Activated T-cell treated with anti-CD3 and anti-CD28 coated beads, Interleukin-2, amount 50 U/mL, for 1 hour (primary cell): ENCODE measurements around the gene SRSF3.
A peak's percentile ranks its signal among the peaks of the same experiment; 100 is the strongest.
"Not testable (repeated sequence)": the region's sequence is repeated elsewhere in the genome, so short reads cannot be mapped to it uniquely, and the experiment has no call there.

Experiments
- DNase-seq: peaks from one replicate; pipeline ENCODE4 v3.0.0-alpha.2; 2020

SRSF3 gene

DNA sequence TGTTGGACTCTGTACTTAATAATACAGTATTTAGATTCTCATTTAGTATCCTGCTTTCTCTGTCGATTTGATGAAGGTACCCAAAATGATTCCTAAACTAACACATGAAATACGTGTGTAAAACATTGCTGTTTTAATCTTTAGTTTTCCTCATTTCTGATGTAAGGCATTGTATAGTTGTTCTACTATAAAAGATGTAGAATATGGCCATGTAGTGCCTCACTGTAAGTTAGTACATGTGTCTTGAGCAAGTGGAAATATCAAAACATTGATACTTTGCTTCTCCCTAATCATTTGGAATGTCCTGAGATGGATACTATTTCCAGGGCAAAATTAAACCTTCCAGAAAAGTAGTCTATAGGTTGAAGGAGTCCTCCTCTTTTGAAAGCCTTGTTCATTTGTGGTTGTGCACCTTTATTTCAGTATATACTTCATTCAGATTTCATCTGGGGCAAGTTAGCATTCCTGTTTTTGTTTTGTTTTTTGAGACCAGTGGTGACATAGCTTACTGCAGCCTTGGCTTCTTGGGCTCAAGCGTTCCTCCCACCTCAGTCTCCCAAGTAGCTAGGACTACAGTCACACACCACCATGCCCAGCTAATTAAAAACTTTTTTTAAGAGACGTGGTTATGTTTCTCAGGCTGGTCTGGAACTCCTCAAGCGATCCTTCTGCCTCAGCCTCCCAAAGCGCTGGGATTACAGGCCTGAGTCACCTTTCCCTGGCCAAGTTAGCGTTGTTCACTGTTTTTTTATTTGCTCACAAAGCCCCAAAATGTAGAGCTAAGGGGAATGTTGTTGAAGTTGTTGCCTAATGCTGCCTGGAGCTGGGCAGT is 11.6 kb downstream of the SRSF3 start:
- DNase-seq, result no peak

DNA sequence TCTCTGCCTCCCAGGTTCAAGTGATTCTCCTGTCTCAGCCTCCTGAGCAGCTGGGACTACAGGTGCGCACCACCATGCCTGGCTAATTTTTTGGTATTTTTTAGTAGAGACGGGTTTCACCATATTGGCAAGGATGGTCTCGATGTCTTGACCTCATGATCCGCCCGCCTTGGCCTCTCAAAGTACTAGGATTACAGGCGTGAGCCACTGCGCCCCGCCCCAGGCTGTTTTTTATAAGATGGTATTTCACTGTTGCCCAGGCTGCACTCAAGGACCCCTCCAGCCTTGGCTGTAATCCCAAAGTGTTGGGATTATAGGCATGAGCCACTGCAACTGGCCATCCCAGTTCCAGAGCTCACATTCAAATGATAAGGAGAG is 13.1 kb downstream of the SRSF3 start:
- DNase-seq, result not testable (repeated sequence)

- DNase-seq, result no peak
Measured at GRCh38 chr6:36607683-36608386, 13.7 kb downstream of the SRSF3 start.

DNA sequence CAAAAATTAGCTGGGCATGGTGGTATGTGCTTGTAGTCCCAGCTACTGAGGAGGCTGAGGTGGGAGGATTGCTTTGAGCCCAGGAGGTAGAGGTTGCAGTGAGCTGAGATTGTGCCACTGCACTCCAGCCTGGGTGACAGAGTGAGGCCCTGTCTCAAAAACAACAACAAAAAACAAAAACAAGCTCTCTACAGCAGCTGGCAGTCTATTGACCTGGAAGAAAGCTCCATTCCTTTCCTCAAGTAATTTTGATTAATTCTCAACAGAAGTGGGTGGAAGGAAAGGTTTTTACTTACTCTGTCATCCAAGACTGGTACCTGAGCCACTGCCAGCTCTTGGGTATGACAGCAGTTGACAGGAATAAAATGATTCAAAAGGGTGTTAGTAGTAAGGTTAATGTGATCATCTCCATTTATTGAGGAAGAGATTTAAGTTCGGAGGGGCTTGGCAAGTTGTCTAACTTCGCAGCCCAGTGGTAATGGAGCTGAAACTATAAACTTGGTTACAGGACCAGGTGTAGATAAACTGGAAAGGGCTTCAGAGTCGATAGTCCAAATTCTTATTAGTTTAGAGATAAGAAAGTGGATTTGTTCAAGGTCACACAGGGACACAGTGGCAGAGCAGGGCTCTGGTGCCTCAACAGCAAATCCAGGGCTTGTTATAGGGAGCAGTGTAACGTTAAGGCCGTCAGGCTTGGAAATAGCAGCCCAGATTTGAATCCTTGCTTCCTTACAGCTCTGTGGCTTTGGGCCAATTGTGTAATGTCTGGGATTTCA is 14.8 kb downstream of the SRSF3 start:
- no peak for DNase-seq

DNA sequence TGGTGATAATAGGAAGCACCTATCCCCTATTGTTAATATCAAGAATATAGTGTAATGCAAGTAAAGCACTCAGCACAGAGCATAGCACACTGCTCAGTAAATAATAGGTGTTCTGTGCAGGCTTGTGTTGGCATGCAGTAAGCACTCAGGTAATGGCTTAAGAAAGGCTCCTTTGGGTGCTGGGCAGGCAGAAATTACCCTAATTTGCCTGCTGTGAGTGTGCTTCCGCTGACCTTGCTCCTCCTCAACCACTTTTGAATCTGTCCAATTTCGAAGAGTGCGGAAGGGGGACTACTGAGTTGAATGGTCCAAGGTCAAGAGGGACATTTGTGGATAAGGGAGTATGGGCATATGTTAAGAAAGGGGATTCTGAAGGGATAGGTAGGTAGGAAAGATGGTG is 15.4 kb downstream of the SRSF3 start:
- DNase-seq, result no peak

DNA sequence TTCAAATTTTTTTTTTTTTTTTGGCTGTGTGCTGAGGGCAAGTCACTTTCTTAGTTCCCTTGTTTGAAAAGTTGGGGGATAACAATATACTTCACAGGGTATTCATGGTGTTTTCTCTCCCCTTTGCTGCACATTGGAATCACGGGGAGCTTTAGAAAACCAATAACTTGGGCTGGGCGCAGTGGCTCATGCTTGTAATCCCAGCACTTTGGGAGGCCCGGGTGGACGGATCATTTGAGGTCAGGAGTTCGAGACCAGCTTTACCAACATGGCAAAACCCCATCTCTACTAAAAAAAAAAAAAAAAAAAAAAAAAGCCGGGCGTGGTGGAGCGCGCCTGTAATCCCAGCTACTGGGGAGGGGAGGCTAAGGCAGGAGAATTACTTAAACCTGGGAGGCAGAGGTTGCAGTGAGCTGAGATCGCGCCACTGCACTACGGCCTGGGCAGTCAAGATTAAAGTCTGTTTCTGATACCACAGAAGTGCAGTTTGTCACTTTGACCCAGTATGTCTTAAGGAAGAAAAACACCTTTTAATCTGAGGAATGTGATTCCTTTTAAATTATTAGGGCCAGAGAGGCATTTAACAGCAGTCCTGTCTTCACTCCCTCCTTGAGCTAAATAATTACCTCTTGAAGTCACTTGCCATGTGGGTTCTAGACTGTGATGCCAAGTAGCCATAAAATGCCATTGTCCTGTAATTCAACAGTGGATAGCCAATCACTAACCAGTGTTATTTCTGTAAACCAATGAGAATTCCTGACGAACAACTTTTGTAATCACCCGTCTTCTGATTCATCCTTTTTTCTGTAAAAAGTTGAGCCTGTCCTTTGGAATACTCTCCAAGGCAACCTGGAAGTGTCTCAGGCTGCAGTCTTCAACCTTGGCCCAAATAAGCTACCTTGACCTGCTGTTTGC is 16.1 kb downstream of the SRSF3 start:
- no peak for DNase-seq

DNA sequence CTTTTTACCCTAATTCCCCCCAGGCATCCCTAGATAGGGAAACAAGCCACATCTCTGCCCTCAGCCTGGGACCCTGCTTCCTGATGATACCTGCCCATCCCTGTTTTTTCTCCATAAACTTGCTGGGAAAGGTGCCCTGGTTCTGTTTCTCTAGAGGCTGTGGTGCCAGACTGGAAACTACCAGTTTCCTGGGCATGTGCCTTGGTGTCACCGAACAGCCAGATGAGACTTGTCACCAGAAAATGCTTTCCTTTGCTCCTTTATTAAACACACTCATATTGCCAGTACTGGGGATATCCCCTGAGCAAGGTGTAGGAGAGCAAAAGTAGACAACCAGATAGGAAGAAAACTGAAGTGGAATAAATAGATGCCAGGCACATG is 16.8 kb downstream of the SRSF3 start:
- DNase-seq, result no peak

DNA sequence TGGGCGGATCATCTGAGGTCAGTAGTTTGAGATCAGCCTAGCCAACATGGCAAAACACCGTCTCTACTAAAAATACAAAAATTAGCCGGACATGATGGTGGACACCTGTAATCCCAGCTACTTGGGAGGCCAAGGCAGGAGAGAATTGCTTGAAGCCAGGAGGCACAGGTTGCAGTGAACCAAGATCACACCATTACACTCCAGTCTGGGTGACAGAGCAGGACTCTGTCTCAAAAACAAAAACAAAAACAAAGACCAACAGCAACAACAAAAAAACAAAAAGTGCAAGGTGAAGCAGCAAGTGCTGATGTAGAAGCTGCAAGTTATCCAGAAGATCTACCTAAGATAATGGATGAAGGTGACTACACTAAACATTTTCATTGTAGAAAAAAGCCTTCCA is 17.5 kb downstream of the SRSF3 start:
- DNase-seq, result not testable (repeated sequence)

DNA sequence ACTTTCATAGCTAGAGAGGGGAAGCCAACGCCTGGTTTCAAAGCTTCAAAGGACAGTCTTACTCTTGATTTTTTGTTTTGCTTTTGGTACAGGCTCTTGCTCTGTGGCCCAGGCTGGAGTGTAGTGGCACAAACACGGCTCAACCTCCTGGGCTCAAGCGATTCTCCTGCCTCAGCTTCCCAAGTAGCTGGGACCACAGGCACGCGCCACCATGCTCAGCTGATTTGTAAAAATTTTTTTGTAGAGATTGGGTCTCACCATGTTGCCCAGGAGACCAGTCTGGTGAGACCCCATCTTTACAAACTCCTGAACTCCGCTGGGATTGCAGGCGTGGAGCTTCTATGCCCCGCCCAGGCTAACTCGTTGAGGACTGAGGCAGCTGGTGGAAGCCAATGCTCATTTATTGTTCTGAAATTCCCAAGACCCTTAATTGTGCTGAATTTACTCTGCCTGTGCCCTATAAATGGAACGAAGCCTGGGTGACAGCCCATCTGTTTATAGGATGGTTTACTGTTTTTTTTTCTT is 18.0 kb downstream of the SRSF3 start:
- DNase-seq, result no peak

- no peak for DNase-seq
Measured at GRCh38 chr6:36613200-36613995, 19.2 kb downstream of the SRSF3 start.

GRCh38 chr6:36615018-36615761 is 21.0 kb downstream of the SRSF3 start:
- peak; percentile 50 for DNase-seq

DNA sequence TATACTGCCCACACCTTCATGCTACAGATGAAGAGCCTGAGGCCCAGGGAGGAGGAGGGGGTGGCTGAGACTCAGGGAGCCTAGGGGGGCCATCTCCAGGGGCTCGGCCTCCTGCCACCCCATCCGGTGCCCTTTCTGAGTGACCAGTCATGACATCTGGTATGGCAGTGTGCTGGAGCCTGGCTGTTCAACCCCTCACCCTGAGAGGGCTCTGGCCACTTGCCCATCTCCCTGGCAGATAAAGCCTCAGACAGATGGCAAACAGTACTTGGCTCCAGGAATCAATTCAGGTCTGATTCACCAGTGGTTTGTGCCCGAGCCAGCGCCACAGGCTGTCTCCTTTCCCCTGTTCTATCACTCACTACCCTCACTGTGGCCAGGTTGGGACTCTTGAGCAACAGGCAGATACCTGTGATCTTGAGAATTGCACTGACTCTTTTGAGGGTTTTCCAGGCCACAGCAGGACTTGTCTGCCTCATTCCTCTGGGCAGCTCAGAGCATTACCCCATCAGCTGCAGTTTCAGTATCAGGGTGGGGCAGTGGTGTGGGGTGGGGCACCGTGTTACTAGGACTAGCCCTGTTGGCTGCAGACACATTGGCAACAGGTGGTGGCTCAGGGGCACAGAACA is 22.8 kb downstream of the SRSF3 start:
- no peak for DNase-seq

DNA sequence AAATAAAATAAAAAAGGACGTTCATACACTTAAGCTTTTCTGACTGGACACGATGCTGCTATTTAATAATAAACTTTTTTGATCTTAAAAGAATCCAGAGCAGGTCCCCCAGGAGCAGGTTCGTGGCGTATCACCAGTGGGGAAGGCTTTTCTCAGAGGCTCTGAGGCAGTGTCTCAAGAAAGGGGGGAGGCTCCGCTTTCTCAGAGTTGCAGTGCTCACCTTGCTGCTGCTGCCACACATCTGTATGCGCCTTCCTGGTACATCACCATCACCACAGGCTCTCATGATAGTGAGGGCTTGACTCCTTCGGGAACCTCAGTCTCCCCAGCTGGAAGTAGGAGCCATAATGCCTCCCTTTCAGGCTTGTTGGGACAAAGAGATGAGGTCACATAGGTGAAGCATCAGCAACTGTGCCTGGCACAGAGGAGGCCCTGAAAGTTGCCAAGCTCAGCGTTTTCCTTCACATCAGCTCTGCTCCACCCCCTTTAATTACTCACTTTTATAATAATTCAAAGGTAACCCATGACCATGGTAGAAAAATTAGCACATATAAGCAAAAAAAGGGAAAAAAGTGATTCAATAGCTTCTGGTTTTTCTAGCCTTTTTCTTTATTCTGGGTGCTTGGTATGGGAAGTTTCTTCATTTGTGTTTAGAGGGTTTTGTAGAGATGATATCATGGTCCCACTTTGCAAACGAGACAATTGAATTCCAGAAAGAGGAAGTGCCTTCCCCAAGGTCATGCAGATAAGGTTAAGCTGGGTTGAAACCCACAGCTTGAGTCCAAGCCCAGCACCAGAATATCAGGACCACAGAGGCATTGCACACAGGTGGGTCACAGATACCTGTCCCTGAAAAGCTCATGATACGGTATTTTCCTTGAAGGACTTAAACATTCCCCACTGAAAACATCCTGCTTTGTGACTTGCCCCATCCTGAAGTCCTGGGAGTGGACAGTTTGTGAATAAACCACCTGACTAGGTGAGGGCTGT is 24.5 kb downstream of the SRSF3 start:
- DNase-seq, result no peak

GRCh38 chr6:36621371-36621855 is 27.3 kb downstream of the SRSF3 start:
- DNase-seq, result no peak

- no peak for DNase-seq
Measured at GRCh38 chr6:36622901-36623546, 28.9 kb downstream of the SRSF3 start.

GRCh38 chr6:36623547-36624459 is 29.6 kb downstream of the SRSF3 start:
- DNase-seq, result peak; percentile 82
